ENCODE measurements around the gene IMPACT. TPM values are rescaled to one million over a fixed set of nuclear protein-coding genes. Genes with fewer than 3 reads are reported as not detected.

Gene IMPACT
- total RNA-seq, 1 donor from 2014 or later, result 31.2 TPM

DNA sequence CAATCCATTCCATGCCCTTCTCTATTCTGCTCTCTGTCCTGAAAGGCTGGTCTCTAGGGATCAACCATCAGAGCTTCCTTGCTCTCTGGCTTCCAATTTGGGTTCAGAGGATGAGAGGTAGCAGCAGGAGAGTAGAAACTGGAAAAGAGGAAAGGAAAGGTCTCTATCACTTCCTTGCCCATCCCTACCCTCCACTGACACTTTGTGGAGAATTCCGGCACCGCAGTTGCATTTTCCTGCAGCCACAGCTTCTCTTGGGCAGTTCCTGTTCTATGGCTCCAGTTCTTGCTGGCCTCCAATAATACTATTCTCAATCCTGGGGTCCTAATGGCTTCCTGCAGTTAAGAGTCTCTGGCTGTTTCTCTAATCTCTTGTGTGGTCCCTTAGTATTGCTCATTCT lies 13.3 kb upstream of the IMPACT start:
- H3K4me3 ChIP-seq, result no peak overlapping the region
- DNase-seq, result no peak
- H3K9me3 ChIP-seq, result no peaks in the 10 kb centered on the region
- TF ChIP-seq, protein P1, sequence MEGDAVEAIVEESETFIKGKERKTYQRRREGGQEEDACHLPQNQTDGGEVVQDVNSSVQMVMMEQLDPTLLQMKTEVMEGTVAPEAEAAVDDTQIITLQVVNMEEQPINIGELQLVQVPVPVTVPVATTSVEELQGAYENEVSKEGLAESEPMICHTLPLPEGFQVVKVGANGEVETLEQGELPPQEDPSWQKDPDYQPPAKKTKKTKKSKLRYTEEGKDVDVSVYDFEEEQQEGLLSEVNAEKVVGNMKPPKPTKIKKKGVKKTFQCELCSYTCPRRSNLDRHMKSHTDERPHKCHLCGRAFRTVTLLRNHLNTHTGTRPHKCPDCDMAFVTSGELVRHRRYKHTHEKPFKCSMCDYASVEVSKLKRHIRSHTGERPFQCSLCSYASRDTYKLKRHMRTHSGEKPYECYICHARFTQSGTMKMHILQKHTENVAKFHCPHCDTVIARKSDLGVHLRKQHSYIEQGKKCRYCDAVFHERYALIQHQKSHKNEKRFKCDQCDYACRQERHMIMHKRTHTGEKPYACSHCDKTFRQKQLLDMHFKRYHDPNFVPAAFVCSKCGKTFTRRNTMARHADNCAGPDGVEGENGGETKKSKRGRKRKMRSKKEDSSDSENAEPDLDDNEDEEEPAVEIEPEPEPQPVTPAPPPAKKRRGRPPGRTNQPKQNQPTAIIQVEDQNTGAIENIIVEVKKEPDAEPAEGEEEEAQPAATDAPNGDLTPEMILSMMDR (IDR thresholded peaks at IDR 0.05), result no peak
- ATAC-seq, result no peak
- H3K27ac ChIP-seq, result no peak overlapping the region
- intact Hi-C loops (cut with DNase I), result no loop called here
- no peaks in the 10 kb centered on the region for H3K36me3 ChIP-seq
- H3K4me1 ChIP-seq, result no peaks in the 10 kb centered on the region
- H3K27me3 ChIP-seq, result peaks cover 7% of the 10 kb centered on the region

DNA sequence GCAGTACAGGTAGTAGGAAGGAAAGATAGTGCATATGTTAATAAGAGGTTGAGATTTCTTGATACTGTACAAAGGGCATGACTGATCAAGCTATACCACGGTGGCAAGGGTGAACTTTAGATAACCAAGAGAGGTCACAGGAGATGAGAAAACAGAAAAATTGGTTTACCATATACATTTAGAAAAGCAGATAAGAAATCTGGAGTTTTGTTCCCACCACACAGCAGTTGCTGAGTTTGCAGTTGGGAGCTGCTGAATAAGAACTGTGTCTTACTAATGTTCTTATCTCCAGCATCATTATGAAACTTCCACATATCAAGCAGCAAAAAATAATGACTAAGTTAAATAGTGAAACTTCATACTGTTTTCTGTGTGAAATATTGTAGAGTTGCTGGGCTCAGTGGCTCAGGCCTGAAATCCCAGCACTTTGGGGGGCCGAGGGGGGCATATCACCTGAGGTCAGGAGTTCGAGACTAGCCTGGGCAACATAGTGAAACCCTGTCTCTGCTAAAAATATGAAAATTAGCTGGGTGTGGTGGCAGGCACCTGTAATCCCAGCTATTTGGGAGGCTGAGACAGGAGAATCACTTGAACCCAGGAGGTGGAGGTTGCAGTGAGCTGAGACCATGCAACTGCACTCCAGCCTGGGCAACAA lies 12.0 kb upstream of the IMPACT start:
- Histone ChIP-seq H3K27me3 (peaks cover 16% of the 10 kb centered on the region), H3K36me3 (no peaks in the 10 kb centered on the region), H3K27ac (no peak overlapping the region), H3K9me3 (no peaks in the 10 kb centered on the region), H3K4me3 (no peak overlapping the region), H3K4me1 (no peaks in the 10 kb centered on the region)
- TF ChIP-seq, protein P1 (IDR thresholded peaks at IDR 0.05), result no peak
- intact Hi-C loops (cut with DNase I), result no loop called here
- DNase-seq, result no peak
- no peak for ATAC-seq

DNA sequence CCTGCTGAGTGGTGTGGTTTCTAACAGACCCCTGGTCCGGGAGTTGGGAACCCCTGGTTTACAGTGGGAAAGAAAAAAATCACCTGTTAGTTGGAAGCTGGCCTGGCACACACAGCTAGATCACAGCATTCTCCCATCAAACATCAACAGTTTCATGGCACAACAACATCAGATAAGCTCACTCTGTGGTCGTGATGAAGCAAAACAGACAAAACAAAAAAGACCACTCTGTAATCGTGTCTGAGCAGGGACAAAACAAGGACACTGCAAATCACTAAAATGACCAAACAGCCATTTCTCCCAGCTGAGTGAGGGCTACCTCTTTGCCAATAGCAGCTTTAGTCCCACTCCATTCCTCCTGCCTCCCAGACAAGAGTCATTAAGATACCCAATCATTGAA lies 9.0 kb upstream of the IMPACT start:
- Histone ChIP-seq H3K9me3 (no peaks in the 10 kb centered on the region), H3K4me3 (no peak overlapping the region), H3K27me3 (peaks cover 29% of the 10 kb centered on the region), H3K36me3 (no peaks in the 10 kb centered on the region), H3K4me1 (no peaks in the 10 kb centered on the region), H3K27ac (no peak overlapping the region)
- DNase-seq, result no peak
- ATAC-seq, result no peak
- TF ChIP-seq, protein P1 (IDR thresholded peaks at IDR 0.05), result no peak
- intact Hi-C loops (cut with DNase I), result no loop called here

DNA sequence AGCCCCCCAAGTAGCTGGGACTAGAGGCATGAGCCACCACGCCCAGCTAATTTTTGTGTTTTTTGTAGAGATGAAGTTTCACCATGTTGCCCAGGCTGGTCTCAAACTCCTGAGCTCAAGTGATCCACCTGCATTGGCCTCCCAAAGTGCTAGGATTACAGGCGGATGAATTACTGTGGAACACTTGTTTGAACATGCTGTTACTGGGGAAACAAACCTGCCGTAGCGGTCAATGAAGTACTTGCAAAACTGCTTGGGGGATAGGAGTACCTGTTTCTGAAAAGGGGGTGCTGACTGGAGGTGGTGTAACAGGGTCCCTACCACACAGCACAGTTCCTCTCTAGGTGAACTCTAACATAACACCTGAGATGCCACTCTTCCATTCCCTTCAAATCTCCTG lies 5.9 kb upstream of the IMPACT start:
- Histone ChIP-seq H3K27me3 (peaks cover 34% of the 10 kb centered on the region), H3K4me3 (no peak overlapping the region), H3K27ac (no peak overlapping the region), H3K36me3 (no peaks in the 10 kb centered on the region), H3K4me1 (no peaks in the 10 kb centered on the region), H3K9me3 (no peaks in the 10 kb centered on the region)
- ATAC-seq (no peak), DNase-seq (no peak)
- TF ChIP-seq, protein P1 (IDR thresholded peaks at IDR 0.05), result no peak
- intact Hi-C loops (cut with DNase I), result no loop called here

DNA sequence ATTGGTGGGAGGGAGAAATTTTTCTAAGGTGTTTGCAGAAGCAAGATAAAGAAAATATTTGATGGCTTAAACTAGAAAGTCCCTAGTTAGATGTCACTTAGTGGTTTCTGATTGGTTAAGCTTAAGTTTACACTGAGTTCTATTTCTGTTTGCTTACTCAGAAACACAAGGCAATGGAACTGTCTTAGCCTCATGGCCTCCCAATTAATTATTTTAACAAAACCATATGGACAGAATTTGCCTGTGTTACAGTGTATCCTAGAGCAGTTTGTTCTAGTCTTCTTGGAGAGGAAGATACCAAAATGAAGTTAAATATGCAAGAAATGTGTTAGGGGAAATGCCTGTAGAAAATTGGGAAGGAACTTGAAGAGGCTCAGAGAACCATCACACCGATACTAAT lies 4.6 kb upstream of the IMPACT start:
- H3K27ac ChIP-seq, result no peak overlapping the region
- ATAC-seq, result no peak
- no peaks in the 10 kb centered on the region for H3K36me3 ChIP-seq
- intact Hi-C loops (cut with DNase I), result no loop called here
- H3K27me3 ChIP-seq, result peaks cover 34% of the 10 kb centered on the region
- TF ChIP-seq, protein P1 (IDR thresholded peaks at IDR 0.05), result no peak
- H3K4me1 ChIP-seq, result no peaks in the 10 kb centered on the region
- H3K9me3 ChIP-seq, result no peaks in the 10 kb centered on the region
- no peak for DNase-seq
- no peak overlapping the region for H3K4me3 ChIP-seq

DNA sequence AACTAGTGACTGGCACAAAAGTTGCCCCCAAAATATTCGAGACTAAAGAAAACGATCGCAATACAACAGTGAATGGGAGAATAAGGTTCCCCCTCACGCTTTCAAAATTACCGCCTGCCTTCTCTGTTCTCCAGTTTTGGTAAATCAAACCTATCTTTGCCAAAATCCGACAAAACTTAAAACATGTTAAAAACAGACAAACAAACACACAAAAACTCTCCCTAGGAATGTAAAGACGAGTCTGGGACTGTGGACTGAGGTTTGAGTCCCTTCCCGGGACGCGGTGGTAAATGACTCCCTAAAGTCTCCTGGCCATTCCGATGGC lies 435 bp upstream of the IMPACT start:
- H3K4me1 ChIP-seq, result peaks cover 6% of the 10 kb centered on the region
- no peaks in the 10 kb centered on the region for H3K9me3 ChIP-seq
- DNase-seq, result no peak
- peak overlapping the region; percentile 94 for H3K27ac ChIP-seq
- TF ChIP-seq, protein P1 (IDR thresholded peaks at IDR 0.05), result no peak
- peaks cover 6% of the 10 kb centered on the region for H3K27me3 ChIP-seq
- no peak for ATAC-seq
- intact Hi-C loops (cut with DNase I), result no loop called here
- H3K4me3 ChIP-seq, result peak overlapping the region; percentile 96
- H3K36me3 ChIP-seq, result peaks cover 11% of the 10 kb centered on the region

Data from upper lobe of right lung (tissue), 1 donor.